ENCODE results near the gene MED28. TPM values are rescaled to one million over a fixed set of nuclear protein-coding genes. Genes with fewer than 3 reads are reported as not detected.

The MED28 gene
- total RNA-seq, 2 experiments from 2014 or later, result 53.4 to 56.3 TPM

DNA sequence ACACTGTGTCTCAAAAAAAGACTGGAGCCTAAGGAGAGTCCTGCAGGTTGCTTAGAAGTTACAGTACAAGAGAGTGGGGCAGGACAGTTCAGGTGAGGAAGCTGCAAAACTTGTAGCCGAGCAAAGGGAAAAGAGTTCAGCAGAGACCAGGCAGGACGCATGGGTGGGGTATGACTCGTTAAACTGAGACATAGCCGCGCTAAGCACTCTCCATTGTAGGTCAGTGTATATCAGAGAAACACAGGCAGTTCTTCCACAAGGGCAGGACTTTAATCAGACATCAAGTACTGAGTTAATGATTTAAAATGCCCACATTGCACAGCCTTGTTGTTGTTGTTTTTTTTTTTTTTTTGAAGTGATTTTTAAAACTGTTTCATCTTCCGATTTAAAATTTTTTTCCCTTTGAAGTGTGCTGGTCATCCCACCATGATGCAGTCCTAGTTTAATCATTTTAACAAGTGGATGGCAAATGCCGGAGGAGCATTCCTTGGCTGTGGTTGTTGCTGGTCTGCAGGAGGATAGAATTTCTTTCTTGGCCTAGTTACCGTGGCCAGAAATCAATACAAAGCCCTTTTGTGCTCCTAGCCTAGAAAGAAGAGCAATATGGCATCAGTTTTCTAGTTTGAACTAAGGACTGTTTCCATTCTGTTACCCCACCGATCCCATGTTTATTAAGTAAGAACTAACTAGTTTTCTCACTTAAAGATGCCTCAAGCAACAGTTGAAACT, 27.2 kb upstream of the MED28 start:
- H3K4me1 Mint-ChIP-seq, result peaks cover 22% of the 10 kb centered on the region
- CTCF ChIA-PET, result no interaction called here
- H3K9me3 Mint-ChIP-seq (ENCODE audit: low read depth), result no peaks in the 10 kb centered on the region
- no peaks in the 10 kb centered on the region for H3K27me3 Mint-ChIP-seq
- DNase-seq (no peak), ATAC-seq (no peak)
- peaks cover 70% of the 10 kb centered on the region for H3K36me3 Mint-ChIP-seq
- no peak overlapping the region for H3K4me3 Mint-ChIP-seq
- peak overlapping the region; percentile 49 for H3K27ac Mint-ChIP-seq

DNA sequence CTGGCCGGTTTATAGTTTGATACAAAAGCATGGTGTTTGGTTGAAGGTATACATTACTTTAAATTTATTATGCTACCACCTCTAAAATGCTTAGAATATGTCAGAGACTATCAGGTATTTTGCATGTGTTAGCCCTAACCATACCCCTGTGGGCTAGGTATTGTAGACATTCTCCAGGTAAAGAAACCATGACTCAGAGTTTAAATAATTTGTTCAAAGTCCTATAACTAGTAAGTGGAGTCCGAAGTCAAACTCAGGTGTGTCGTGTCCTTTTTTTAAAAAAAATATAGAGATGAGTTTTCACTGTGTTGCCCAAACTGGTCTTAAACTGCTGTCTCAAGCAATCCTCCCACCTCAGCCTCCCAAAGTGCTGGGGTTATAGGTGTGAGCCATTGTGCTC, 25.1 kb upstream of the MED28 start:
- no peaks in the 10 kb centered on the region for H3K27me3 Mint-ChIP-seq
- ATAC-seq (no peak), DNase-seq (no peak)
- no peak overlapping the region for H3K27ac Mint-ChIP-seq
- CTCF ChIA-PET, result no interaction called here
- H3K36me3 Mint-ChIP-seq, result peaks cover 68% of the 10 kb centered on the region
- H3K9me3 Mint-ChIP-seq (ENCODE audit: low read depth), result no peaks in the 10 kb centered on the region
- no peak overlapping the region for H3K4me3 Mint-ChIP-seq
- H3K4me1 Mint-ChIP-seq, result peaks cover 29% of the 10 kb centered on the region

DNA sequence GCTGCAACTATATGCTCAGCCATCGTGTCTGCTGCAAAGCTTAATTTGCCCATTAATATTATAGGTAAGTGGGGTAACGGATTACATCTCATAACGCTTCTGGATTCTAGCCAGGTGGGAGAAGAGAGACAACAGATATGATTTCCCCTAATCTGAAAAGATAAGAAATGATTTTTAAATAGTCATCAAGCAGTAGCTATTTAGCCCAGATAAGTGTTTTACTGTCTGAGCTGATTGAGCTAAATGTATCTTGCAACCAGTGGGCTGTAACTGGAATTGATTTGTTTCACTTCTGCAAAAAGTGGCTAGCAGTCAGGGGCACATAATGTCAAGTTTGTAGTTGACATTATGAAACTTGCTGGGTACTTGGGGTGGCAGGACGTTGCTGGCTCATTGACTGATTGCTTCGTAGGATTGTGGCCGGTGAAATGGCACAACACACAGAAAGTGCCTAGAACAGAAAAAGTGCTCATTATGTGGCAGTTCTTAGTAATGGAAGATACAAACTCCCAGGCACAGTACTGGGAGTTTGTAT, 18.9 kb upstream of the MED28 start:
- Mint-ChIP-seq H3K27ac (no peak overlapping the region), H3K4me3 (no peak overlapping the region), H3K27me3 (no peaks in the 10 kb centered on the region), H3K36me3 (peaks cover 62% of the 10 kb centered on the region), H3K4me1 (peaks cover 15% of the 10 kb centered on the region), H3K9me3 (ENCODE audit: low read depth) (no peaks in the 10 kb centered on the region)
- ATAC-seq (no peak), DNase-seq (no peak)
- CTCF ChIA-PET, result interaction anchor here (1.0 kb wide), 1 partner anchor 17 kb away, joined by 3 read pairs; no protein-coding TSS in a partner anchor

DNA sequence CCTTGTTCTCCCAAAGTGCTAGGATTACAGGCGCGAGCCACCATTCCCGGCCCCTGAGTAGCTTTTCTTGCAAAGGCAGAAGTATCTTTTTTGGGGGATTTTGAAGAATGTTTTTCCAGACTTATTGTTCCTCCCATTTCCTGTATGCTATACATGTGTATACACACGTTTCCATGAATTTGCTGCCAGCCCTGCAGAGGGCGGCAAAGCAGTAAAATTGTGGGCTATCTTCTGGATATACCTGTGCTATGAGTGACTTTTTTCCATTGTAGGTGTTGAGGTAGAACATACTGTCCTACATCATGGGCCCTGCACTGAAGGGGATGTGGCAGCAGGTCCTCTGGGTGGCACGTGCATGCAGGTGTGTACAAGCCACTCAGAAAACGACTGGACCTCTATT, 16.9 kb upstream of the MED28 start:
- peaks cover 4% of the 10 kb centered on the region for H3K4me1 Mint-ChIP-seq
- no peaks in the 10 kb centered on the region for H3K9me3 Mint-ChIP-seq (ENCODE audit: low read depth)
- H3K27ac Mint-ChIP-seq, result no peak overlapping the region
- no peak overlapping the region for H3K4me3 Mint-ChIP-seq
- H3K27me3 Mint-ChIP-seq, result no peaks in the 10 kb centered on the region
- ATAC-seq (no peak), DNase-seq (no peak)
- H3K36me3 Mint-ChIP-seq, result peaks cover 60% of the 10 kb centered on the region
- CTCF ChIA-PET, result interaction anchor here (0.9 kb wide), 1 partner anchor 219 kb away, joined by 3 read pairs; no protein-coding TSS in a partner anchor

DNA sequence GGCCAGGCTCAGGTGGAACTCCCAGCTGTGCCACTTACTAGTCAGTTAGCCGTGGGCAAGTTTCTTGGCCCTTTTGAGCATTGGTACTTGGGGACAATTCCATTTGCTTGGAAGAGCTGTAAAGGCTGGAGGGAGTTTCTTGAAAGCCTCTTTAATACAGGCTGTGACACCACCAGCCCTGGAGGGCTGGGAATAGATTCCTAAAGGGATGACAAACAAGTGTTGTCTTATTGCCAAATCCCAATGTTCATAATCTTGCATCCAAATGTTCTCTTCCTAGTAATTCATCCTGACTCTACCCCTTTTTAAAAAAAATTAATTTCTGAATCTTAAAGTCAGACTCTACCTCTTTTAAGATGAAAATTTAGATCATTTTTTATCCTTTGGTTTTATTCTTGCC, 14.6 kb upstream of the MED28 start:
- H3K9me3 Mint-ChIP-seq (ENCODE audit: low read depth), result no peaks in the 10 kb centered on the region
- no peak overlapping the region for H3K4me3 Mint-ChIP-seq
- ATAC-seq (no peak), DNase-seq (no peak)
- peaks cover 49% of the 10 kb centered on the region for H3K36me3 Mint-ChIP-seq
- no peaks in the 10 kb centered on the region for H3K4me1 Mint-ChIP-seq
- no peak overlapping the region for H3K27ac Mint-ChIP-seq
- no peaks in the 10 kb centered on the region for H3K27me3 Mint-ChIP-seq
- CTCF ChIA-PET, result no interaction called here

DNA sequence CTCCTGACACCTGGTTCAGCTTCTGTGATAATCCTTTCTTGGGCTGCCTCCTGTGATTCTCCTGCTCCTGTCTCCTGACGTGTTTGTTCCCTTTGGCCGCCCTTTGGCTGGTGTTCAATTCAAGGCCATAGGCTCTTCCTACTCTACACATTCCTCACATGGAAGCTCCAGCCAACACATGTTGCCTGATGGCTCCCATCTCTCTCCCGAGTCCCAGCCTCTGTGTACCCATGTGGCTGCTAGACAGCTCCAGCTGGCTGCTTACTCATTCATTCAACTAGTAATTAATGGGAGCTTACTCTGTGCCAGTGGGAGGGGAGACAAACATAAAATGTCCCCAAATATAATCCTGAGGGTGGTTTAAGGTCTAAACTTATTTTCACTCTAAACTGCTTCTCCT, 9.2 kb upstream of the MED28 start:
- CTCF ChIA-PET, result no interaction called here
- no peaks in the 10 kb centered on the region for H3K27me3 Mint-ChIP-seq
- no peaks in the 10 kb centered on the region for H3K9me3 Mint-ChIP-seq (ENCODE audit: low read depth)
- no peak for ATAC-seq
- H3K4me3 Mint-ChIP-seq, result no peak overlapping the region
- no peaks in the 10 kb centered on the region for H3K4me1 Mint-ChIP-seq
- H3K27ac Mint-ChIP-seq, result peak overlapping the region; percentile 7
- peaks cover 36% of the 10 kb centered on the region for H3K36me3 Mint-ChIP-seq
- no peak for DNase-seq

DNA sequence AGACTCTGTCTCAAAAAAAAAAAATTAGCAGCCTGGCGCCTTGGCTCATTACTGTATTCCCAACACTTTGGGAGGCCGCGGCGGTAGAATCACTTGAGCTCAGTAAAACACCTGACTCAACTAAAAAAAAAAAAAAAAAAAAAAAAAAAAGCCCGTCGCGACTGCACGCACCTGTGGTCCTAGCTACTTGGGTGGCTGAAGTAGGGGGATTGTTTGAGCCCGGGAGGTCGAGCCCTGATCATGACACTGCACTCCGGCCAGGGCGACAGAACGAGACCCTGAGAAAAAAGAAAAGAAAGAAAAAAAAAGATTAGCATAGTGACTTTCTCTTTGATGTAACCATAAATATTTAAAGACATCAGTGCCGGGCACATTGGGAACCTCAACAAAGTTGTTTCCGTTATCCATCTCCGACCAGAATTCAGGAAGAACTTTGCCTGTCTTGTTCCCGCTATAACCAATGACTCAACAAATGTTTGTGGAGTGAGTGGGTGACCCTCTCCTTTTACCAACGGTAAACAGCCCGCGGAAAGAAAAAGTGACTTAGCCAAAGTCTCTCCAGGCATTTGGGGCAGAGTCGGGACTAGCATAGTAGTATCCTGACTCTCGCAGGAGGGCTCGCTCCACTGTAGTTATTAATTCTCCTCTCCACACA, 553 bp upstream of the MED28 start:
- CTCF ChIA-PET, result interaction anchor here (1.1 to 2.3 kb wide), 6 partner anchors 19 to 203 kb away, joined by 3 to 13 read pairs (median 4); partner anchors contain the start of gene DCAF16
- Mint-ChIP-seq H3K9me3 (ENCODE audit: low read depth) (no peaks in the 10 kb centered on the region), H3K4me3 (peak overlapping the region; percentile 95), H3K4me1 (peaks cover 38% of the 10 kb centered on the region), H3K27me3 (no peaks in the 10 kb centered on the region), H3K27ac (peak overlapping the region; percentile 96), H3K36me3 (peaks cover 9% of the 10 kb centered on the region)
- DNase-seq (no peak), ATAC-seq (peak; percentile 52)

DNA sequence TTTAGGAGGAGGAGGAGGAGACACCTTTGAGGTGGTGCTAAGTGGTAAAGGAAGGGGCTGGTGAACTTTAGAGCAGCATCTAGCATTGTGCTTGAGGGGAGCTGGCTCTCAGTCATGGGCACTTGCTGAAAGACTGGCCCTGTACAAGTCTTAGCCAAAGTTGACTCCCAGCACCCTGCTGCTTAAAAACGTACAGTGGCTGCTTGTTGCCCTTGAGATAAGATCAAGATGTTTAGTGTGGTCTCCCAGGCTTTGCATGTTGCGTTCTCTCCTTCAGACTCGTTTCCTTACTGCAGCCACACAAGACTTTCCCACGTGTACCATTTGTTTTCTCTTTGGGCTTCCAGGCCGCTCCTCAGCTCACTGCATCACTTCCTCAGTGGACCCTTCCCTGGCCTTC, 1.8 kb downstream of the MED28 start:
- DNase-seq (no peak), ATAC-seq (no peak)
- Mint-ChIP-seq H3K4me3 (peak overlapping the region; percentile 53), H3K4me1 (peaks cover 49% of the 10 kb centered on the region), H3K27ac (peak overlapping the region; percentile 68), H3K36me3 (peaks cover 20% of the 10 kb centered on the region), H3K27me3 (no peaks in the 10 kb centered on the region), H3K9me3 (ENCODE audit: low read depth) (no peaks in the 10 kb centered on the region)
- CTCF ChIA-PET, result interaction anchor here (2.3 kb wide), 1 partner anchor 16 kb away, joined by 6 read pairs; no protein-coding TSS in a partner anchor

DNA sequence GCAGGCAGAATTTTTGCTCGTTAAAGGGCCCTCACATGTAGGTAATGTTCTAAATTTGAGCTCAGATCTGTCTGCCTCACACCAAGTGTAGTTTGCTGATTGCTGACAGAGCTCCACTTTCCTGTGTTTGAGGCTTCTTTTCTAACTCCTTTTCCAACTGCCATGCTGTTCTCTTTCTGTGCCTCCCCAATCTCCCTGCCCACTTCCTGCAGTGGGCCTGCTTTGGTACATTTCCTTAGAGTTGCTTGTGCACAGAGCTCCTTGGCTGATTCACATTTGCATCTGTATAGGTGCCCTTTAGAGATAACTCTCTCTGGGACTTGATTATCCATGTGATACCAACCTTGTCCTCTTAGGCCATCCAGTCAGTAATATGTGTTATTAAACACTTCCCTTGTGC, 4.5 kb downstream of the MED28 start:
- Mint-ChIP-seq H3K27ac (peak overlapping the region; percentile 75), H3K4me3 (no peak overlapping the region), H3K4me1 (peaks cover 47% of the 10 kb centered on the region), H3K9me3 (ENCODE audit: low read depth) (no peaks in the 10 kb centered on the region), H3K27me3 (no peaks in the 10 kb centered on the region), H3K36me3 (peaks cover 40% of the 10 kb centered on the region)
- ATAC-seq (no peak), DNase-seq (no peak)
- CTCF ChIA-PET, result interaction anchor here (1.8 kb wide), 1 partner anchor 18 kb away, joined by 5 read pairs; no protein-coding TSS in a partner anchor

DNA sequence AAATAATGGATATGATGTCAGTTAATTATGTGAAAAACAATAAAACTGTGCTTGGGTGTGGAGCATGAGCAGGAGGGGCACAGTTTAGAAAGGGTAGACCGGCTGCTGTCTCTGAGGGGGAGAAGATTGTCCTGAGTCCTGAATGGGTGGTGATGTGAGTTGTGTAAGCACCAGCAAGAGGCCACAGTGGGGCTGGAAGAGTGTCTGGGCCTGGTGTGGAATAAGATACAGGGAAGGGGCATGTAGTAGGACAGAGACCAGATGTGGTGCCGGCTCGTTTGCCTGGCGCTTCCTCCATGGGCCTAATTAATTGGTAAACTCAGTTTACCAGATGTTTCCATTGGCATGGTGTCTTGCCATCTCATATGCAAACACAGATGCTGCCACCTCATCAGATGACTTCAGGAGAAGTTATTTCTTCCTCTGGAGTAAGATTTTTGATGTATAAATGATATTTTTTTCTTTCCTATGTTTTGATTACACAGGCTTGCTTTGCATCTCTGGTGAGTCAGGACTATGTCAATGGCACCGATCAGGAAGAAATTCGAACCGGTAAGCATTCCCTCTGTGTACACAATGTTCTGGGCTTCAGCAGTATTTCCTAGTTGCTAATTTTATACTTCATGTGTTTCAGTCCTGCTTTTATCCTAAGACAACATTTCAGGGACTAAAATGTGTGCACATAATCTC, 5.1 kb downstream of the MED28 start:
- no peak for DNase-seq
- Mint-ChIP-seq H3K27ac (peak overlapping the region; percentile 75), H3K4me3 (no peak overlapping the region), H3K4me1 (peaks cover 45% of the 10 kb centered on the region), H3K27me3 (no peaks in the 10 kb centered on the region), H3K9me3 (ENCODE audit: low read depth) (no peaks in the 10 kb centered on the region), H3K36me3 (peaks cover 46% of the 10 kb centered on the region)
- CTCF ChIA-PET, result interaction anchor here (1.0 to 1.8 kb wide), 2 partner anchors 17 kb away, joined by 3 to 5 read pairs; no protein-coding TSS in a partner anchor
- ATAC-seq, result no peak

DNA sequence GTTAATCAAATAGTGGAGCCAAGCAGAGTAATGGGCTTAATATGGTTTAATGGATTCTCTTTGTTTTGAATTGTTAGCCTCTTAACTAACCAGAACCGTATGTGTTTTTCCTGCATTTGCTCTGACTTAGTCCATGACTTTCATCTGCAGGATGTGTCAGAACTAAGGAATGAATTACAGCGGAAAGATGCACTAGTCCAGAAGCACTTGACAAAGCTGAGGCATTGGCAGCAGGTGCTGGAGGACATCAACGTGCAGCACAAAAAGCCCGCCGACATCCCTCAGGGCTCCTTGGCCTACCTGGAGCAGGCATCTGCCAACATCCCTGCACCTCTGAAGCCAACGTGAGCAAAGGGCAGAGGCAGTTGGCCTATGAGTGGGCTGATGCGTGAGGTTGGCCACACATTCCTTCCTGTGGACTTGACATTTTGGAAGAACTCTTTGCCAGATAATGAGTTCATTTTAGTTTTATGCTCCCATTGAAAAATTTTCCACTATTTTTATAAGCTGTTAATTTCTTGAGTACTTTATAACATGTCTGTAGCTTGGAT, 9.1 kb downstream of the MED28 start:
- ATAC-seq (no peak), DNase-seq (no peak)
- H3K36me3 Mint-ChIP-seq, result peaks cover 63% of the 10 kb centered on the region
- CTCF ChIA-PET, result no interaction called here
- H3K4me1 Mint-ChIP-seq, result peaks cover 14% of the 10 kb centered on the region
- H3K9me3 Mint-ChIP-seq (ENCODE audit: low read depth), result no peaks in the 10 kb centered on the region
- H3K4me3 Mint-ChIP-seq, result no peak overlapping the region
- H3K27me3 Mint-ChIP-seq, result no peaks in the 10 kb centered on the region
- no peak overlapping the region for H3K27ac Mint-ChIP-seq

DNA sequence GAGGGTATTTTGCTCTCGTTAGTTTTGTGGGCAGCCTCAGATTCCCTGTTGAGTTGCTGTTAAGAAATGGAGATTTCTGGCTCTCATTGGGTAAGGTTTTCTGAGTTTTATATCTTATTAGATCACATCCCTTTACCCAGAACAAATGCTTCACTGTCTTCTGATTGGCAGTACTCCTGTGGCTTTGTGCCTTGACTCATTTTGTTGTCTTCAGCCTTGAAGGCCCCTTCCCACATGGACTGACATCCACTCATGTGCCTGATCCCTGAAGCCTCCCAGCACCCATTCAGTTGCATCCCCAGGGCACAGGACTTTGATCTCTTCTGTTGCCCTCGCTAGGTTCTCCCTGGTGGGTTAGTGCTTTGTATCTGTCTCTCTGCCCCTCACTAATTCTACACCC, 10.4 kb downstream of the MED28 start:
- Mint-ChIP-seq H3K27me3 (no peaks in the 10 kb centered on the region), H3K4me1 (peaks cover 3% of the 10 kb centered on the region), H3K27ac (no peak overlapping the region), H3K4me3 (no peak overlapping the region), H3K9me3 (ENCODE audit: low read depth) (no peaks in the 10 kb centered on the region), H3K36me3 (peaks cover 63% of the 10 kb centered on the region)
- DNase-seq (no peak), ATAC-seq (no peak)
- CTCF ChIA-PET, result interaction anchor here (0.8 kb wide), 1 partner anchor 11 kb away, joined by 3 read pairs; no protein-coding TSS in a partner anchor

DNA sequence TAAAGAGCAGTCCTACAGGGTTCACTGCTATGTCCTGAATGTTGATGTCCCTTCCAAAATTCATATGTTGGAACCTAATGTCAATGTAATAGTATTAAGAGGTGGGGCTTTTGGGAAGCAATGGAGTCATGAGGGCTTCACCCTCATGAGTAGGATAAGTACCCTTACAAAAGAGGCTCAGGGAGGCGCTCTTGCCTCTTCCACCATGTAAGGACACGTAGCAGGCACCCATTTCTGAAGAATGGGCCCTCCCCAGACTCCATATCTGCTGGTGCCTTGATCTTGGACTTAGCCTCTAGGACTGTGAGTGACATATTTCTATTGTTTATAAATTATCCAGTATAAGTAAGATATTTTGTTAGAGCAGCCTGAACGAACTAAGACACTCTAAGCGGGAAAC, 15.8 kb downstream of the MED28 start:
- Mint-ChIP-seq H3K27ac (no peak overlapping the region), H3K27me3 (no peaks in the 10 kb centered on the region), H3K4me3 (no peak overlapping the region), H3K4me1 (peaks cover 6% of the 10 kb centered on the region), H3K36me3 (peaks cover 51% of the 10 kb centered on the region), H3K9me3 (ENCODE audit: low read depth) (no peaks in the 10 kb centered on the region)
- CTCF ChIA-PET, result interaction anchor here (4.3 kb wide), 1 partner anchor 81 kb away, joined by 16 read pairs; no protein-coding TSS in a partner anchor
- DNase-seq, result no peak
- ATAC-seq, result no peak

Data from activated CD8-positive, alpha-beta memory T cell treated with anti-CD3 and anti-CD28 coated beads, Interleukin-2, amount 10 ng/mL, durations not matched to agents 7 days and 5 days (primary cell).